ENCODE data around the gene MIEF1. TPM values are rescaled to one million over a fixed set of nuclear protein-coding genes. Genes with fewer than 3 reads are reported as not detected.

MIEF1 gene
- total and polyA plus RNA-seq, 2 experiments from 2014 or later, result 20.6 to 26.2 TPM

DNA sequence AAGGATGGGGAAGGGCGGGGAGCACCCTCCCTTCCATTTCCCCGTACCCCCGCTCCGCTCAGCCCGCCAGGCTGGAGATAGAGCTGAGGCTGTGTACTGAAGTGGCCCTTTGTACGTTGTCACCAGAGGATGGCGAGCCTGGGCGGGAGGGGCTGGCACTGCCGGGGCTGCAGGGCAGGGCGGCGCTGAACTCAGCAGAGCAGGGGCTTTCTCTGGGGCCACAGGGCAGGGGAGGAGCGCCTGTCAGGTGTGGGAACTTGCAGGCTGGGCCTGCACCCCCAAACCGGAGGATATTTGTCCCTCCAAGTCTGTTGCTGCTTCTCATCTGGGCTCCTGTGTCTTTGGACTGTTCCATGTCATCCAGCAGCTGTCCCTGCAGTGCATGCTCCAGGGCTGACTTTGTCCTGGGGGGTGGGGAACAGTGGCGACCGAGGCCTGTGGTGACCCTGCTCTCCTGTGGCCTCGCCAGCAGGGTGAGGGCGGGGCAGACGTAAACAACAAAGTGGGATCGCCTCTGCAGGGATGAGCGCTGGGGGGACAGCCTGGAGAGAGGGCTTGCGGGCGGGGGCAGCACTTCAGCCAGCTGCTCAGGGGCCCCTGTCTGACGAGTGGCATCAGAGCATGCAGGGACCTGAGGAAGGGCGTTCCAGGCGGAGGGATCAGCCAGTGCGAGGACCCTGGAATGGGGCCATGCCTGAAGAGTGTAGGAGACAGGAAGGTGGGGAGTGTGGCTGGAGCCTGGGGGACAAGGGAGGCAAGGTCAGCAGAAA is 32.2 kb upstream of the MIEF1 start:
- peaks cover 19% of the 10 kb centered on the region for H3K4me1 ChIP-seq (ENCODE audit: insufficient read depth)
- no peak for DNase-seq
- in situ Hi-C loops (cut with MboI), result no loop called here

DNA sequence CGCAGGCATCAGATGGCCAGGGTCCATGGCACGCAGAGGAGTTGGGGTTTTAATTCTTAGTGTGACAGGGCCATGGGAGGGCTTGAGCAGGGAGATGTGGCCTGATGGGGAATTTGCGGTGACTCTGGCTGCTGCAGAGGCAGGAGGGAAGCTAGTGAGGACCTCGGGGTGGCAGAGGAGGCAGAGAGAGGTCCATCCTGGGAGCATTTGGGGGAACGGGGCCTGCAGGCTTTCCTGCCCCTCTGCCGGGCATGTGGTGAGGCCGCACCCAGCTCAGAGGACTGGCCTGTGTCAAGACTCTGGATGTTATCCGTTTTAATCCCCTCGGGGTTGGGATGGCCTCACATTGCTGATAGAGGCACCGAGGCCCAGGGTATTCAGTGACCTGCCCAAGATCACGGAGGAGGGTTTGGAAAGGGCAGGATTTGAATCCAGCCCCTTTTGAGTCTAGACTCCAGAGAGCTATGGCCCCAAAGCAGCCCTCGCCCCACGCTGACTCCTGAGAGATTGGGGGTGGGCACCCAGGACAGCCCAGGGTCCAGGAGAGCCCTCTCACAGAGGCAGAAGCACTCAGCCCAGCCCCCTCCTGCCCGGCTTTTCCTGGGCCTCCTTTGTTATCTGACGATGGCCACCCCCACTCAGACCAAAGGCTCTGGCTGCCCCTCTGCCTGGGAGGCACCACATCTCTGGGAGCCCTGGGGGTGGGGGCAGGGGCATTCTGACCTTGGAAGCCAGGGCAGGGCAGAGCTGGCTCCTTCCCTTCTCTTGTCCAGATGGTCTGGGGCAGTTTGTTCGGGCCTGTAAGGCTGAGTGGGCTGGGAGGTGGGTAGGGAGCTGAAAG is 31.4 kb upstream of the MIEF1 start:
- no peaks in the 10 kb centered on the region for H3K9me3 ChIP-seq (ENCODE audit: low read depth)
- H3K36me3 ChIP-seq (ENCODE audit: low read depth), result no peaks in the 10 kb centered on the region
- no peaks in the 10 kb centered on the region for H3K27me3 ChIP-seq (replicated peaks; ENCODE audit: insufficient read depth)
- no peak for DNase-seq
- 69 to 71% methylated on average over 16 of the region's 16 CpGs for WGBS, 2 experiments (ENCODE audit: low coverage in 1 of 2, low lambda C conversion rate in 2 of 2, missing lambda C conversion rate in 2 of 2)
- H3K9me2 ChIP-seq (ENCODE audit: insufficient read depth), result no peaks in the 10 kb centered on the region
- H3K79me2 ChIP-seq (ENCODE audit: insufficient read depth), result no peaks in the 10 kb centered on the region
- no peaks in the 10 kb centered on the region for H4K20me1 ChIP-seq (ENCODE audit: insufficient read depth)
- H3K4me1 ChIP-seq (ENCODE audit: insufficient read depth), result peaks cover 20% of the 10 kb centered on the region
- TF ChIP-seq EZH2 (IDR thresholded peaks at IDR 0.05; ENCODE audit: insufficient read depth, poor library complexity, severe bottlenecking) (no peak), EZH2phosphoT487 (IDR thresholded peaks at IDR 0.05; ENCODE audit: insufficient read depth, low read depth) (no peak)
- no peaks in the 10 kb centered on the region for H3F3A ChIP-seq (ENCODE audit: insufficient read depth)
- in situ Hi-C loops (cut with MboI), result no loop called here
- H3K4me3 ChIP-seq, result no peak overlapping the region
- H3K27ac ChIP-seq, result no peak overlapping the region
- no peak overlapping the region for H3K4me2 ChIP-seq (ENCODE audit: unreplicated experiment)
- H3K9ac ChIP-seq, result no peak overlapping the region
- H2AFZ ChIP-seq, result no peak overlapping the region

More for the DNA sequence above, 32.2 kb upstream of the MIEF1 start:
- H3F3A ChIP-seq (ENCODE audit: insufficient read depth), result no peaks in the 10 kb centered on the region
- 71 to 72% methylated on average over 25 to 26 of the region's 26 CpGs for WGBS, 2 experiments (ENCODE audit: low coverage in 1 of 2, low lambda C conversion rate in 2 of 2, missing lambda C conversion rate in 2 of 2)
- no peak overlapping the region for H3K4me2 ChIP-seq (ENCODE audit: unreplicated experiment)
- no peaks in the 10 kb centered on the region for H3K27me3 ChIP-seq (replicated peaks; ENCODE audit: insufficient read depth)
- no peaks in the 10 kb centered on the region for H3K9me3 ChIP-seq (ENCODE audit: low read depth)
- H3K27ac ChIP-seq, result no peak overlapping the region
- no peak overlapping the region for H3K9ac ChIP-seq
- no peaks in the 10 kb centered on the region for H4K20me1 ChIP-seq (ENCODE audit: insufficient read depth)
- TF ChIP-seq EZH2 (IDR thresholded peaks at IDR 0.05; ENCODE audit: insufficient read depth, poor library complexity, severe bottlenecking) (no peak), EZH2phosphoT487 (IDR thresholded peaks at IDR 0.05; ENCODE audit: insufficient read depth, low read depth) (no peak)
- H2AFZ ChIP-seq, result no peak overlapping the region
- H3K79me2 ChIP-seq (ENCODE audit: insufficient read depth), result no peaks in the 10 kb centered on the region
- no peaks in the 10 kb centered on the region for H3K9me2 ChIP-seq (ENCODE audit: insufficient read depth)
- no peaks in the 10 kb centered on the region for H3K36me3 ChIP-seq (ENCODE audit: low read depth)
- H3K4me3 ChIP-seq, result no peak overlapping the region

DNA sequence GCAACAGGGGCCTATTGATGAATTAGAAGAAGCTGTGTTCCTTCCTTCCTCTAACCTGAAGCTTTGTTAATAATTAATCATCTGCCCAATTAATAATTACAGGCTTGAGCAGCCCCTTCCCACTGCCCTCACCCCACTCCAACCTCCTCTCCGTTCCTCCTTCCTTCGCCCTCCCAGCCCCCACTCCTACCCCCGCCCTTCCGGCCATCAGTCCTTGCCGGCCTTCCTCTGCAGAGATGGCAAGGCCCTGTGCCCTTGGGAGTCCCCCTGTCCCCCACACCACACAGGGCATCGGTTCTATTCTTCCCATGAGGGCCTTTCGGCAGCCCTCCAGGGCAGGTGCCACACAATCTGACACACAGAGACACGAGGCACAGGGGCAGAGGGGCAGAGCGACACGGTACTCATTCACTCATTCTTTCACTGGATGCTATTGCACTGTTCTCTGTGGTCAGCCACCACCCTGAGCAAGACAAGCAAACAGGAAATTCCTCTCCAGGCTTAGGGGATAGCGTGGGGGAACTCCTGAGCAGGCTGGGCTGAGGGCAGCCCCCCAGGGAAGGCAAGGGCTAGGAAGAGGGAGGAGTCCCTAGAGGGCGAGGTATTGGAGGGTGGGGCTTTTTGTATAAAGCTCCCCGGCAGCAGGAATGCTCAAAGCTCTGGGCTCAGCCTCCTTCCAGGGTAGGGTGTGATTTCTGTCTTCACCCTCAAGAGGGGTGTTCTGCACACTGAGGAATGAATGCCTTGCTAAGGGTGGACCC is 30.5 kb upstream of the MIEF1 start:
- Histone ChIP-seq H3K4me3 (no peak overlapping the region), H3K27ac (no peak overlapping the region), H3K79me2 (ENCODE audit: insufficient read depth) (no peaks in the 10 kb centered on the region), H3K36me3 (ENCODE audit: low read depth) (no peaks in the 10 kb centered on the region), H3K9me2 (ENCODE audit: insufficient read depth) (no peaks in the 10 kb centered on the region), H3F3A (ENCODE audit: insufficient read depth) (no peaks in the 10 kb centered on the region), H3K4me1 (ENCODE audit: insufficient read depth) (peaks cover 20% of the 10 kb centered on the region), H3K9ac (no peak overlapping the region), H2AFZ (no peak overlapping the region), H4K20me1 (ENCODE audit: insufficient read depth) (no peaks in the 10 kb centered on the region), H3K27me3 (replicated peaks; ENCODE audit: insufficient read depth) (no peaks in the 10 kb centered on the region), H3K9me3 (ENCODE audit: low read depth) (no peaks in the 10 kb centered on the region), H3K4me2 (ENCODE audit: unreplicated experiment) (peak overlapping the region; percentile 18)
- TF ChIP-seq EZH2phosphoT487 (IDR thresholded peaks at IDR 0.05; ENCODE audit: insufficient read depth, low read depth) (no peak), EZH2 (IDR thresholded peaks at IDR 0.05; ENCODE audit: insufficient read depth, poor library complexity, severe bottlenecking) (no peak)
- peak; percentile 48 for DNase-seq
- WGBS, 2 experiments (ENCODE audit: low coverage in 1 of 2, low lambda C conversion rate in 2 of 2, missing lambda C conversion rate in 2 of 2), result 51 to 56% methylated on average over 10 to 13 of the region's 13 CpGs
- in situ Hi-C loops (cut with MboI), result no loop called here

Data from GM23248 (cell line).